CD4-positive, alpha-beta T cell treated with Interferon gamma for 1 hour (primary cell): ENCODE results near the gene VRK1.

Experiments
- DNase-seq: peaks from one replicate; pipeline ENCODE4 v3.0.0-alpha.2; 2020

The VRK1 gene

DNA sequence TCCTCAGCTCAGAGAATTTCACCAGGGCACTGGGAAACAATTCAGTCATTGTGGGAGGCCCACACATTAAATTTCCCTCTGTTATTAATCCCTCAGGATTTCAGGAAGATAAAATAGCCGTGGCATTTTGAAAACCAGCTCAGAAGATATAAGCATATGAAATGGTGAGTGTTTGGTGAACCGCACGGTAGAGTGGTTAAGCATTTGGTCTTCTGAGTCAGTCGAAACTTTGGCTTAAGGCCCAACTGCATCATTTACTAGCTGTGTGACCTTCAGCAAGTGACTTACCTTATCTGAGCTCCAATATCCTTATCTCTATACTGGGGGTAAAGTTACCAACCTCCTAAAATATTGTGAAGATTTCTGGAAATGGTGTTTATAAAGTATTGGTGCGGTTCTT, 5.2 kb upstream of the VRK1 start:
- DNase-seq: no peak

GRCh38 chr14:96792591-96792990, 4.6 kb upstream of the VRK1 start:
- no peak for DNase-seq

GRCh38 chr14:96793547-96793946, 3.6 kb upstream of the VRK1 start:
- DNase-seq: no peak

GRCh38 chr14:96795109-96795828, 1.9 kb upstream of the VRK1 start:
- no peak for DNase-seq

GRCh38 chr14:96797582-96798349, 584 bp downstream of the VRK1 start:
- DNase-seq: peak; percentile 19

GRCh38 chr14:96798956-96799355, 1.8 kb downstream of the VRK1 start:
- no peak for DNase-seq

DNA sequence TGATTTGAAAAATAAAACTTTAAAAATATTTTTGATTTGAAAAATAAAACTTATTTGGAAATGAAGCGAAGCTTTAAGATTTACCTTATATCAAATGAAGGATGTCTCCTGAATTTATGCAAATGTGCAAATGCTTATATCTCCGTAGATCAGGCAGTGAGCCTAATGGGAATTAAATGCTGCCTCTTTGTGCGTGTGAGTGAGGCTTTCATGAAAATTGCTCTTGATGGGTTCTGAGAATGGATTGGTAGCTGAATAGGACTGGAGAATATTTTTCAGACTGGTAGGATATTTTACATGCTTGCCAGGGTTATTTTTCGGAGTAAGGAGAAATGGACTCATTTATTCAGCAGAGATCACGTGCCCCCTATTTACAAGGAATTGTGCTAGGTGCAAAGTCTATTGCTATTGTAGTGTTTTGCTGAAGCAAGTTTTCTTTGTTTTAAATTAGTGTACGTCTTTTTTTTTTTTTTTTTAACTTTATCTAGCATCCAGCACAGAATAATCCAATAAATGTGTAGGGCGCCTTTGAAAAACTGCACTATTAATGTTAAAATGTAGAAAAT, 2.4 kb downstream of the VRK1 start:
- DNase-seq: no peak

- no peak for DNase-seq
Observed at GRCh38 chr14:96801931-96802330, 4.7 kb downstream of the VRK1 start.

DNA sequence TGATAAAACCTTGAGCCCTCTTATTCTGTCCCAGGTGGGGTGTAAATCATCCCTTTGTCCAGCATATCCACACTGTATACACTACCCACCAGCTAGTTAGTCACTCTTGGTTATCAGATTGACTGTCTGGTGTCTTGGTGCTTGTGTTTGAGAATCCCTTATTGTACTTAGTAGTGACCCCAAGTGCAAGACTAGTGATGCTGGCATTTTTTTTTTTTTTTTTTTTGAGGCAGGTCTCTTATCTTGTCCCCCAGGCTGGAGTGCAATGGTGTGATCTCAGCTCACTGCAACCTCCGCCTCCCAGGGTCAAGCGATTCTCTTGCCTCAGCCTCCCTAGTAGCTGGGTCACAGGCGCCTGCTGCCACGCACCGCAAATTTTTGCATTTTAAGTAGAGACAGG, 5.8 kb downstream of the VRK1 start:
- DNase-seq: no peak

DNA sequence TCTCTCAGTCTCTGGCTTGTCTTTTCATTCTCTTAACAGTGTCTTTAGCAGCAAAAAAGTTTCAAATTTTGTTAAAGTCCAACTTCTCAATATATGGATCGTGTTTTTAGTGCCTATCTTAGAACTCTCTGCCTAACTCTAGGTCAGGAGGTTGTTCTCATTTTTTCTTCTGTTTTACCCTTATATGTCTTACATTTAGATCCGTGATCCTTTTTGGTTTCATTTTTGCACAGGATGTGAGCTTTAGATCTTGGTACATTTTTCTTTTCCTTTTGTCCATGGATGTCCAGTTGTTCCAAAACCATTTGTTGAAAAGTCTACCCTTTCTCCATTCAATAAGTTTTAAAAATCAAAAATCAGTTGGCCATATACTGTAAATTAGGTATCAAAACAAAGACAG, 6.8 kb downstream of the VRK1 start:
- DNase-seq: no peak

GRCh38 chr14:96804895-96805294, 7.7 kb downstream of the VRK1 start:
- no peak for DNase-seq

DNA sequence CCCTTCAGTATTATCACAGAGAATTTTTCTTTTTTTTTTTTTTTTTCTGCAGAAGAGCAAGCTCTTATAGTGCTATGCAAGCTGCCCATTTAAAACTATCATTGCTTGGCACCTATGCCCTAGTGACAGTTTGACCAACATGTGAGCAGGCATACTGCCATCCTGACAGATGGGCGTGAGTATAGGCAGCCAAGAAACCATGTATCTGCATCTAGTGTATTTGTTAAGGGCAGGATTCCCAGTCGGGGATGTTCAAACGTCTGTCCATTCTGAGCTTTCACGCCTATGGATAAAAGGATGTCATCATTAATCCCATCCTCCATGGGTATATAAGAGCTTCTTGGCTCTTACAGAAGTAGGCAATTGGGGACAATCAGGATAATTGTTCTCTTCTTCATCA, 8.8 kb downstream of the VRK1 start:
- DNase-seq: no peak

DNA sequence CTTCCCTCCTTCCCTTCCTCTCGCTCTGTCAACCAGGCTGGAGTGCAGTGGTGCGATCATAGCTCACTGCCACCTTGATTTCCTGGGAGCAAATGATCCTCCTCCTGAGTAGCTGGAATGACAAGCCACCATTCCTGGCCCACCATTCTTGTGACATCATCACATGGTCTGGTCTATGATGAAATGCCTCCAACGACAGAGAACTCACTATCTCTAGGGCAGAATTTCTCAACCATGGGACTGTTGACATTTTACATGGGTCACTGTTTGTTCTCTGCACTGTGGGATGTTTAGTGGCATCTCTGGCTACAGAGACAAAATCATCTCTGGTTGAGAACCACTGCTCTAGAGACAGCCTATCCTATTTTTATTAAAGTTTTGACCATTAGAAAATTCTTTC, 9.7 kb downstream of the VRK1 start:
- no peak for DNase-seq

DNA sequence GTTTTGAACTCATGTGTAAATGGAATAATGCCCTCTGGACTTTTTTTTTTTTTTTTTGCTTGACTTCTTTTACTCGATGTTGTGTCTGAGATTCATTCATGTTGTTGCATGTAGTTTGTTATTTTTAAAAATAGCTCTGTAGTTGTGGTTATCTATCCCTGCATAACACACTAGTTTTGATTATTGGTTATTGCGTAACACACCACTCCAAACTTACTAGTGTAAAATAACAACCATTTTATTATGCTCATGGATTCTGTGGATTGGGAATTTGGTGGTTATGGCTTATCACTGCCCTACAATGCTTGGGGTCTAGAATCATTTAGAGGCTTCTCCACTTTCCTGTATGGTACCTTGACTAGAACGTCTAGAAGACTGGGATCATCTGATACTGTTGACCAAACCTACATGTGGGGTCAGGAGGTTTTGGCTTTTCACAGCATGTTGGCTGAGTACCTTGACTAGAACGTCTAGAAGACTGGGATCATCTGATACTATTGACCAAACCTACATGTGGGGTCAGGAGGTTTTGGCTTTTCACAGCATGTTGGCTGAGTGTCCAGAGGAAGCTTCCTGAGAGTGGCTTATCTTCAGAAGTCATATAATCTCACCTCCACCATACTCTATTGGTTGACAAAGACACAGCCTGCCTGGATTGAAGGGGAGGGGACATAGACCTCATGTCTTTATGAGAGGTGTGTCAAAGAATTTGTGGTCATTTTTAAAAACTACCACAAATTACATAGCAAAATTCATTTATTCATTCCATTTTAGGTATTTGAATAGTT, 11.6 kb downstream of the VRK1 start:
- no peak for DNase-seq

GRCh38 chr14:96811265-96811664, 14.1 kb downstream of the VRK1 start:
- DNase-seq: no peak

DNA sequence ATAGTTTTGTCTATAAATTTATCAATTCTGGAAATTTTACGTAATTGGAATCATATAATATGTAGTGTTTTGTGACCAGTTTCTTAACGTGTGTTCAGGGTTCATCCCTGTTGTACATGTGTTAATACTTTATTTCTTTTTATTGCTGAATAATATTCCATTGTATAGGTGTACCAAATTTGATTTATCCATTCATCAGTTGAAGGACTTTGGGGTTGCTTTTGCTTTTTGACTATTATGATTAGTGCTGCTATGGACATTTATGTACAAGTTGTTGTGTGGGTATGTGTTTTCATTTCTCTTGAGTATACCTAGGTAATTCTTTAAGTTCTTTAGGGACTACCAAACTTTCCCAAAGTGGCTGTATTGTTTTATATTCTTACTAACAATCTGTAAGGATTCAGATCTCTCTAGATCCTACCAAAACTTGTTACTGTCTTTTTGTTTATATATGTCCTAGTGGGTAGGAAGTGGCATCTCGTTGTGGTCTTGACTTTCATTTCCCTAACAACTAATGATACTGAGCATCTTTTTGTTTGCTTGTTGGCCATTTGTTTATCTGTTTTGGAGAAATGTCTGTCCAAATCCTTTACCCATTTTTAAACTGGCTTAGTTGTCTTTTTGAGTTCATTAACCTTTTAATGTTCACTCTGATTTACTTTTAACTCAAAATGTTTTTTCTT, 14.9 kb downstream of the VRK1 start:
- no peak for DNase-seq

DNA sequence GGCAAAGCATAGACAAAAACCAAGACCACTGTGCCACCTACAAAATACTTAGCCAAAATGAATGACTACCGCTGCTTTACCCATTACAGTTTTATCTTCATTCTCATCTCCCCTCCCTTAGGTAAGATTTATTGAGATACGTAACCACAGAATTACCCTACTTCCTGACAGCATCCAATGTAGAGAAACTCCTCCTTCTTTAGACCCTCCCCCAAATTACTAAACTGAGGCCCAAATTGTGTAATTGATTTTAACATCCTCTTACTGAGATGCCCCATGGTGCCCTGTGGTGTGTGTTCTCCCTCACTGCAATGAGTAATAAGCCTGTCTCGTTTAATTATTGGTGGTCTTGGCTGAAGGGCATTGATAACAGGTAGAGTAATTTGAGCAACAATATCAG, 19.1 kb downstream of the VRK1 start:
- no peak for DNase-seq

GRCh38 chr14:96817750-96818666, 20.8 kb downstream of the VRK1 start:
- DNase-seq: no peak

DNA sequence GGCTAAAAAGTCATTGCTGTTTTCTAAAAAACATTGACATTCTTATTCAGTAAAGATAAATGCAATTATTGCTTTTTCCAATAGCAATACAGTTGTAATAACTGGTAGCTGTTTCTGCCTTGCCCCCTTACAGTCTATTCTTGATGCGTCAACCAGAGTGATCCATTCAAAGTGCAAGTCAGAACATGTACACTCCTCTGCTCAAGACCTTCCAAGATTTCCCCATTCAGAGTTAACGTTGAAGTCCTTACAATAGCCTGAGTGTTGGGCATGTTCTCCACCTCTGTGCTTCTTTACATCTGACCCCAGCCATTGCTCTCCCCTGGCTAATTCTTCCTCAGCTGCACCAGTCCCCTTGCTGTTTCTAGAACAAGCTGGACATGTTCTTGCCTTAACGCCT, 24.3 kb downstream of the VRK1 start:
- DNase-seq: no peak

- no peak for DNase-seq
Observed at GRCh38 chr14:96823652-96824051, 26.5 kb downstream of the VRK1 start.

- DNase-seq: no peak
Observed at GRCh38 chr14:96824283-96824682, 27.1 kb downstream of the VRK1 start.

DNA sequence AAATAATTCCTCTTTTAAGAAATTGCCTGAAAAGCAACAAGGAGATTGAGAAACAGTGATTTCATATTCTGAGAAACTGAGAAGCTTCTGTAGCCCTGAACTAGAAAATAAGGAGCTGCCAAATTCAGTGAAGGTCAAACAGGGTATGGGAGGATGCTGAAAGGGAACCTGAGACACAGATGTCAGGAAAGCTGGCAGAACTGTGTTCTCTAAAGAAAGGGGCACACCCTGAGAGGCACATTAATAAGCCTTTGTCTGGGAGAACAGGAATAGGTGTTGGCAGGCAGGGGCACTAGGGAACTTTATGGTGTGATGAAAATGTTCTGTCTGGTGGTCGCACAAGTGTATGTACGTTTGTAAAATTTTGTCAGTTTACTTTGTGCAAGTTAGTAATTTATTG, 29.6 kb downstream of the VRK1 start:
- no peak for DNase-seq
